ENCODE data around the gene CHRNA4.

CHRNA4 gene

DNA sequence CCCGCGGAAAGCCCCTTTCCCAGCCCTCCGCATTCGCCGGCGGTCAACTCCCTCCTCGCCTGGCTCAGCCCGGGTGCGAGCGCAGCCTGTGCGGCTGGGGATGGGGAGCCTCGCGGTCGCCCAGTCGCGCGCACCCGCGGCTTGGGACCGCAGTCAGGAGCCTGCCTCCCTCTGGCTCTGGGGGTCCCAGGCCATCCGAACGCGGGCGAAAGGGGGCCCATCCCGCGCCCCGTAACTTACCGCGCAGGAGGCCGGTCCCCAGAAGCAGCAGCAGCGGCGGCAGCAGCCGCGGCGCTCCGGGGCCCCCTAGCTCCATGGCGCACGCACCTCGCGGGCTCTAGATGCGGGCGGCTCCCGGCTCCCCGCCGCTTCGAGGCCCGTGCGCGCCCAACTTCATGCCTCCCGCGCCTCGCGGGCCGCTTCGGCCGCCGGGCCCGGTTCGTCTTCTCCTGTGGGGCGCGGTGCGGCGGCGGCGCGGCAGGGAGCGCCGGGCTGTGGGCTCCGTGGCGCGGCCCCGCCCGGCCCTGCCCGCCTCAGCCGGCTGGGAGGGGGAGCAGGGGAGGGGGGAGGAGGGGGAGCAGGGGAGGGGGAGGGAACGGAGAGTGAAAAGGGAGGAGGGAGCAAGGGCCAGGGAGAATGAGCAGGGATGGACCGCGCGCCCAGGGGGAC is at the start of gene CHRNA4:
Gene CHRNA4, minus strand, starts transcription at position 500 of the 669 bp plus-strand sequence. Its CDS starts 184 bp downstream, at position 316.
- no peak for DNase-seq

DNA sequence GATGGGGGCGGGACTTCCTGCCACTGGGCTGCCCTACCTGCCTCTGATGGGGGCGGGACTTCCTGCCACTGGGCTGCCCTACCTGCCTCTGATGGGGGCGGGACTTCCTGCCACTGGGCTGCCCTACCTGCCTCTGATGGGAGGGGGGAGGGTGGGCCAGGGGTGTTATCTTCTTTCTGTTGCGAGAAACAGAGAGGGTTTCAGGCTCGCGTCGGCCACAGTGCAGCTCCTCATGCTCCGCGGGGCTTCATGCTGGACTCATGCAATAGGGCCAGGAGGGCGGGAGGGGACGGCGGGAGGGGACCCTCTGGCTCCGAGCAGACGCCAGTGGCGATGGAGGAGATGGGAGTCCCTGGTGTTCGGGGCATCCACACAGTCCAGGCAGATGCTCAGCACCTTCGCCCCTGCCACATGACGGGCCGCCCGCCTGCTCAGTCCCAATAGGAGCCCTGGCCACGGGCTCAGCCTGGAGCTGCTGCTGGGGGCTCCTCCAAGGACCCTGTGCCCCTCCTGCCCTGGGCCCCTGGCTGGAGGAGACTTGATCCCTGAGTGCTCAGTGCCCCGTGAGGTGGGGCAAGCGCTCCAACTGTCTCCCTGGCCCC is 48.8 kb upstream of the CHRNA4 start:
- no peak for DNase-seq

DNA sequence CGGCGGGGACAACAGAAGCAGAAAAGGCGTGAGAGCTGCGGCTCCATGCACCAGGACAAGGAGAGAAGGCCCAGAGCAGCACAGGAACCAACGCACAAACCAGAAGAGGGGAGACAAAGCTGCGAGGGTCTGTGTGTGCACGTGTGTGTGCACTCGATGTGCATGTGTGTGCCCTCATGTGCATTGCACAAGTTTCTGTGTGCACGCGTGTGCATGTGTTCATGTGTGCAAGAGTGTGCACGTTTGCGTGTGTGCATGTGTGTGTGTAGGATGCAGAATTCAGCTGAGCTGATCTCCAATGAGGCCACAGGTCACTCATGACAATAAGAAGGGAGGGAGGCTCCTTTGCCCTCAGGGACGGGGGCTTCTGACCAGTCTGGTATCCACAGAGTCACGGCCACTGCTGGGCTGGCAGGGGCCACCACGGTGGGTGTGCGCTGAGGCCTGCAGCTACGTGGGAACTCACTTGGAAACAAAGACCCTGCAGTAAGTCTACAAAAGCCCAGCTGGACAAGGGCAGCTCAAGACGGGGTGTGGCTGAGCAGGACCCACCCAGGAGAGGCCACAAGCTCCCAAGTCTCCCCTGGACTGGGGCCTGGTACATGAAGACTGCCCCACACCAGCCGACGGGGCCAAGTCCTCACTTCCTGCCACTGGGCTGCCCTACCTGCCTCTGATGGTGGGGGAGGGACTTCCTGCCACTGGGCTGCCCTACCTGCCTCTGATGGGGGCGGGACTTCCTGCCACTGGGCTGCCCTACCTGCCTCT is 48.1 kb upstream of the CHRNA4 start:
- peak; percentile 17 for DNase-seq

DNA sequence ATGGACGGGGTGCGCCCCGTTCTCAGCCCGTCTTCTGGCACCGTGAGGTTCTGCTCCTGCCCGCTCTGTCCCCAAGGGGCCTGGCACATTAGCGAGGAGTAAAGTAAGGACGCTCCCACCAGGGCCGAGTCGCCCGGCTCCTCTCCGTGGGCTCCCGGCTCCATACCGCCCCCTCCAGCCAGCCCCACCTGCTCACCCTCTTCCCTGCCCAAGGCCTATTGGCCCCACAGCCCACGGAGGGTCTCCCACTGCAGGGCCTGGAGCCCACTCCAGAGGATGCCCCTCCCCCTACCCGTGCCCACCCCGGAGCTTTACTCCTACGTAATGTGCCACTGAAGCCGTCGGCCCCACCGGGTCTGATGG is 47.5 kb upstream of the CHRNA4 start:
- peak; percentile 22 for DNase-seq

DNA sequence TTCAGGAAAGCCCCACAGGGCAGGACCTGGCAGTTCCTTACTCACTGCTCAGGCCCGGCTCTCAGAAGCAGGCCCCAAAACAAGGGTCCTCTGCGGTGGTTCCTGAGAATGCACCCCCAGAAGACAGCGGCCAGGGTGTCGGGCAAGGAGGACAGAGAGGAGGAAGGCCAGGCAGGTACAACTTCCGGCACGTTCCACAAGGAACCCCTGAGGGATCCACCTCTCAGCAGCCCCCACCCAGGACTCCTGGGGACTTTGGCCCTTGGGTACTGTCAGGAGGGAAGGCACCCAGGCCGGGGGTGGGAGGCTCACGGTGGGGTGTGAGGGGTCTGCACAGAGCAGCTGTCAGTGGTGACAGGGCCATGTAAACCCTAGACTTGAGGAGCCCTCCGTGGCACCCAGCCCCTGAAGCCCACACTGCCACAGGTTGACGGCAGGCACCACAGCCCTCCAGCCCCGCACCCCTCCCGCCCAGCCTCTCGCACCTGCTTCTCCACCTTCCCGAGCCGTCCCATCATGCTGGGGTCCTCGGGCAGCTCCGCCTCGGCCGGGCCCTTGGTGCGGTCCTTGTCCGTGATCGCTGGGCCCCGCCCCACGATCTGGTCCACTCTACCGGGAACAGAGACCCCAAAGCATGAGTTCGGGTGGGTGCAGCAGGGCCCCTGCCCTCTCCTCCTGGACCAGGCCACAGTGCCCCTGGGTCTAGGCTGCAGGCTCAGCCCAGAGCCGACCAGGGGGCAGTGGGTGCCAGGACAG is 47.0 kb upstream of the CHRNA4 start:
- DNase-seq = peak; percentile 16

DNA sequence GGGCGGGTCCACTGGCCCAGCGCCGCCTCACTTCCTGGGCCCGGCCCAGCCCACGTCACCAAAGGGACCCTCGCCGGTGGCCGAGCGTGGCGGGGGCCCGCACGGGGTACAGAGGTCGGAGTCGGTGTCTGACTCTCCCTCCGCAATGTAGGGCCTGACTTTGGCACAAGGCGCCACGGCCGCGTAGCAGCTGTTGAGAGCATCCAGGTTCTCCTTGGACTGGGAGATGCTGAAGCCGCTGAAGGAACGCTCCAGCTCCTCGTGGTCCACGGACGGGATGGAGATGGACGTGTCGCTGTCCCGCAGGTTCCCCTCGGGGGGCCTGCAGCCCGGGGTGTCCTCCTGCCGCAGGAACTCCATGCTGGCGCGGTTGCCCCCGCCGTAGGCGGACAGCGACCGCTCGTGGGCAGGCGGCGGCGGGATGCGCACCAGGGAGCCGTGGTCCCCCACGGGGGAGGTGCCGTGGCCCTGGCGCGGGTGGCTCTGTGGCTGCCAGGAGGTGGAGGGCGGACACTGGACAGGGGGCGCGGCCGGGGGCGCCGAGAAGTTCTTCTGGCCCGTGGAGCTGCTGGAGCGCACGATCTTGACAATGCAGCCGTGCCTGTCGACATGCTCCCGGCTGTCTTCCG is 45.6 kb upstream of the CHRNA4 start:
- DNase-seq = peak; percentile 21

DNA sequence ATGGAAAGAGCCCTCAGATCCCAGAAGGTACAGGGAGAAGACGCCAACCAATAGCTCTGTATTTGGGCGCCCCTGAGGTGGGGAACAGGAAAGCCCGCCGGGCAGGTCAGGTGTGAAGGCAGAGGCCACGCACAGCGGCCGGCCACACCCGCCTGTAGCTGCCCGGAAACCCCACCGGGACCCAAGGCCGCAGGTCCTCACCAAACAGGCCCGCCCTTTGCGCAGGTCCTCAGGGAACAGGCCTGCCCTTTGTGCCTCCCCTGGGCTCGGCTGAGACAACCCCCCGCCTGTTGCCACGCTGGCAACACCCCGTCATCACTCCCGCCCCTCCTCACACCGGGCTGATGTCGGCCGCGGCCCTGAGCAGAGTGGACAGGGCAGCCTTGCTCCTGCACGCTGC is 44.9 kb upstream of the CHRNA4 start:
- no peak for DNase-seq

DNA sequence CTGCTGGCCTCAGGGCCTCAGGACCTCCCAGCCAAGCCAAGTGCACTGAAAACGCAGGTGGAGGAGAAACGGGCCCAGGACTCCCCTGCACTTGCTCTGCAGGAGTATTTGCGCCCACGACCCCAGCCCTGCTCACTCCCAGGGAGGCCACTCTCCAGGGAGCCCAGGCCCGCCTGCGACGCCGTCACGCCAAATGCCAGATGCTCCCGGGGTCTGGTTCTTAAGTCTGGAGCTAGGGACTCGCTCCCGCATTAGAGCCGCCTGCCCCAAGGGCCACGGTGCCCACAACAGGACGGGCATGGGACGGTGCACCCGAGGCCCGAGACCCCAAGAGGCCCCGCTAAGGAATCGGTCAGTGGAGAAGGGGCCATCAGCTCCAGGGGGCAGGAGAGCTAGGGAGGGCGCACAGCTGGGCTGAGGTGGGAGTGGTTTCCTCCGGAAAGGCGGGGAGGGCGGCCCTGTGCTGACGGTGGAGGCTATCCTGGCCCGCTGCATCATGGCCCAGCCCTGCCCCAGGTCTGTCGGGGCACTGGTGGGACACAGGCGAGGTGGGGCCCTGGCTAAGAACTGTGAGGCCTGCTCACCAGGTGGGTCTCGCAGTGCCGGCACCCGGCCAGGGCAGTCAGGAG is 44.1 kb upstream of the CHRNA4 start:
- DNase-seq = no peak

DNA sequence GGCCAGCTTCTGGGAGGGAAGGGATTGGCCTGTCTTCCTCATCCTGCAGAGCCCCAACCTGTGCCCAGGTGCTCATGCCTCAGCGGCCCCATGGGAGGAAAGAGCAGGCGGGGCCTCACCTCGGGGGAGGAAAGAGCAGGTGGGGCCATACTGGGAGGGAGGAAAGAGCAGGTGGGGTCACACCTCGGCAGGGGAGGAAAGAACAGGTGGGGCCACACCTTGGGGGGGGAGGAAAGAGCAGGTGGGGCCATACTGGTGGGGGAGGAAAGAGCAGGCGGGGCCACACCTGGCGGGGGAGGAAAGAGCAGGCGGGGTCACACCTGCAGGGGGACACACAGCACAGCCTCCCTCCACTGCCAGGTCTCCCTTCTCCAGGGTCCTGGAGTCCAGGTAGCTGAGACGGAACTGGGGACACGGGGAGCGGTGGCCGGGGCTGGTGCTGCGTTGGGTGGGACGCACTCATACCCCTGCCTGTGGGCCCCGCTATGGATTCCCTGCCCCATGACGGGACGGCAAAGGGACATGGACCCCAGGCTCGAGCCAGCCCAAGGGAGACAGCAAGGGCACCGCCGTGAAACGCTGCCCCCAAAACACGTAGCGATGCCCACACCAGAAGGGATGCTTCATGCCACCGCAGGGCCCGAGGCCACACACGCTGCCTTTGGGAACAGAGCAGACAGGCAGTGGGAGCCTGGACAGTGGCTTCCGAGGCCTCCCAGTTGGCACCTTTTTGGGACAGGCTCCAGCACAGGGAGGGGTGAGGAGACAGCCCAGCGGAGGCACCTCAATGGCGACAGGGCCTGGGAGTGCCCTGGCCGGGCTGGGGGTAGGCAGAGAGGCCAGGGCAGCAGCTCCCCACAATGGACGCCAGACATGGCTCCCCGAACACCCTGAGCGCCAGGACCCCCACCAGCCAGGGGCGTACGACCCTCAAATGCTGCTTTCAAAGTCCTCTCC is 43.3 kb upstream of the CHRNA4 start:
- DNase-seq = no peak

DNA sequence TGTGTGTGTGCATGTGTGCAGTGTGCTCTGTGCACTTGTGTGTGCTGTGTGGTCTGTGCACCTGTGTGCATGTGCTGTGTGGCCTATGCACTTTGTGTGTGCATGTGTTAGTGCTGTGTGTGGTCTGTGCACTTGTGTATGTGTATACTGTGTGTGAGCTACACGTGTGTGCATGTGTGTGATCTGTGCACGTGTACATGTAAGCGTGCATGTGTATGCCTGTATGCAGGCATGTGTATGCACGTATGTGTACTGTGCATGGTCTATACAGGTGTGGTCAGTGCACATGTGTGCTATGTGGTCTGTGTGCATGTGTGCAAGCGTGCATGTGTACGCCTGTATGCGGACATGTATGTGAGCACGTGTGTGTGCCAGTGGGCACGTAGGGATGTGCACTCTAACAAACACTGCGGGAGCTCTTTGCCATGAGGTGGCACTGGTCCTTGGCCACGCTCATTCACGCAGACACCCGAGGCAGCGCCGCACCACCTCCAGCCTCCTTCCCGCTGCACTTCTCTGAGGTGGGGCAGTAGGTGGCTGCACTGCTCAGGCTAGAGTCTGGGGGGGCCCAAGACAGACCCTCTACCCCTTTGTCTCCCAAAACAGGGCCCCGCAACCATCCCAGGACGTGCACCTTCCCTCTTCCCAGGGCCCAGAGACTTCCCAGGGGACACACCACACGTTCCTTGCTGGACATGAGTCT is 42.4 kb upstream of the CHRNA4 start:
- DNase-seq = no peak

DNA sequence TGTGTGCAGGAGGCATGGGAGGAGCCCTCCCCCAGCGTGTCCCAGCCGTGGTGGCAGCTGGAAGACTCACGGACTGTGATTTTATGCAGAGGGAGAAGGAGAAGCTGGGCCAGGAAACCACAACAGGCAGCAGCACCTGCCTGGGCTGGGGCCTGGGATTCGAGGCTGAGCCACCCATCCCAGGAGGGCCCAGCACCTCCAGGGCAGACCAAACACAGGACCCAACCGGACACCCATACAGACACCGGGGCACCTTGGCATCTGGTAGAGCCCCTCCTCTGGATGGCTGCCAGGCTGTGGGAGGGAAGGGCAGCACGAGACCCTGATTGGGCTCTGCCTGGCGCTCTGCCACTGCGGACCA is 41.7 kb upstream of the CHRNA4 start:
- no peak for DNase-seq

DNA sequence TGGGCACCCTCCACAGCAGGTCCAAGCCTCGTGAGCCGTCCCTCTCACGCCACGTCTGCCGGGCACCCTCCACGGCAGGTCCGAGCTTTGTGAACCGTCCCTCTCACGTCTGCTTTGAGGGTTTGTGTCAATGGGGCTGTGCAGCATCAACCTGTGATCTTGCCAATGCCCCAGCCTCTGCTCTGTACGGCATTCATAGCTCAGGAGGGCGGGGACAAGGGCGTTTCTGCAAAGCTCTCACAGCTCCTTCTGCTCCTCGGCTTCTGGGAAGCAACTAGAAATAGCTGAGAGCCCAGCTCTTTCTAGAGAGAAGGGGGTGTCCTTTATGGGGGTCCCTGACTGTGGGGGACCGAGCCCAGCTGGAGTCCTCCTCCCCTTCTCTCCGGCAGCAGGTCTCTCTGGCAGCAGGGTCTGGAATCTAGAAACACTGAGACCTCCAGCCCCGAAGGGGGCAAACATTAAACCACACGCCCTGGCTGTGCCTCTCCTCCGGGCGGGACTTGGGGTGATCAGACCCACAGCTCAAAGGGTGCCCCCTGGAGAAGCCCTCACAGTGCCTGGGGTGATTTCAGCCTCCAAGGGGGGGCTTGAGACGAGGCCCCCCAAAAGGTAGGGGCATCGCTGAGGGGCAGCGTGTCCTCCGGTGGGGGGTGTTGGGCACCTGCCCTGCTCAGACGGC is 41.2 kb upstream of the CHRNA4 start:
- no peak for DNase-seq

DNA sequence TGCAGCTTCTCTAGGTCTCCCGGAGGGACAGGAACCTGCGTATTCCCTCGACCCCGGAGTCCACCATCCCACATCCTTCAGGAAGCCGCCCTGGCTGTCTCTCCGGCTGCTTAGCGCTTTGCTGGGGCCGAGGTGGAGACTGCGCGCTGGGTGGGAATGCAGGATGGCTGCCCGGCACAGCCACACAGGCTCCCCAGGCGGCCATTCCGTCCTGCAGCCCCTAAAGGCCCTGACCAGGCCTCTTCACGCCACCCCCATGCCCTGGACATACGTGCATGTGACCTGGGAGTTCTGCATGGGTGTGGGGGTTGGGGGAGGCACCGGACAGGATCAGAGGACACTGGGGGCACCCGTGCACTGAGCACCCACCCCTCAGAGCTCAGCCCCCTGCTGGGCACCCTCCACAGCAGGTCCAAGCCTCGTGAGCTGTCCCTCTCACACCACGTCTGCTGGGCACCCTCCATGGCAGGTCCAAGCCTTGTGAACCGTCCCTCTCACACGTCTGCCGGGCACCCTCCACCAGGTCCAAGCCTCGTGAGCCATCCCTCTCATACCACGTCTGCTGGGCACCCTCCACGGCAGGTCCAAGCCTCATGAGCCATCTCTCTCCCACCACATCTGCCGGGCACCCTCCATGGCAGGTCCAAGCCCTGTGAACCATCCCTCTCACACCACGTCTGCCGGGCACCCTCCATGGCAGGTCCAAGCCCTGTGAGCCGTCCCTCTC is 40.4 kb upstream of the CHRNA4 start:
- DNase-seq = no peak

DNA sequence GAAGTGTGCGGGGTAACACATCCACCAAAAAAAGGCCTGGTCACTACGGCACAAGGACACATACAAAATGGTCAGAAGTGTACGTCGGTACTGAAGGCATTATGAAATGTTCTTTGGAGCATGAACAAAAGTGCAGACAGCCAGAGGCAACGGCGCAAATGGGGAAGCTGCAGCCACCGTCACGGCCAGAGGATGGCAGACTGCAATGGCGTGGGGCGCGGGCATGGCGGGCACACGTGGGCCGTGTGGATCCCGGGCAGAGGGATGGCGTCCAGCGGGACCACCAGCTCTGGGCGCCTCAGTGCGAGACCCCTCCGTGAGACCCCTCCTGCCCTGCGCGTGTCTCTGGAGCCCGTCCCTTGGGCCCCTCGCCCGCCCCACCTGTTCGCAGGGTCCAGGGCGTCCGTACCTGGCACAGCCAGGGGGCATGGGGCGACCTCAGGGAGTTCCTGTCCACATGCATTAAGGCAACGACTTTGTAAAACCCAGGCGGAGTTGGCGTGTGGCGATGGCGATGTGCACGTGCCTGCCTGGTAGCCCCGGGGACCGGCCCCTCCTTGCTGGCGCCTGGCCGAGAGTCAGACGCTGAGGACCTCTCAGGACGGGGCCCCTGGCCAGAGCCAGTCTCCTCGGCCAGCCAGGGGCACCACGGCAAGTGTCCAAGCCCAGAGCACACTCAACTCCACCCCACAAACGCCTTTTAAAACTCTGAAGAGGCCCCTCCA is 39.5 kb upstream of the CHRNA4 start:
- no peak for DNase-seq

DNA sequence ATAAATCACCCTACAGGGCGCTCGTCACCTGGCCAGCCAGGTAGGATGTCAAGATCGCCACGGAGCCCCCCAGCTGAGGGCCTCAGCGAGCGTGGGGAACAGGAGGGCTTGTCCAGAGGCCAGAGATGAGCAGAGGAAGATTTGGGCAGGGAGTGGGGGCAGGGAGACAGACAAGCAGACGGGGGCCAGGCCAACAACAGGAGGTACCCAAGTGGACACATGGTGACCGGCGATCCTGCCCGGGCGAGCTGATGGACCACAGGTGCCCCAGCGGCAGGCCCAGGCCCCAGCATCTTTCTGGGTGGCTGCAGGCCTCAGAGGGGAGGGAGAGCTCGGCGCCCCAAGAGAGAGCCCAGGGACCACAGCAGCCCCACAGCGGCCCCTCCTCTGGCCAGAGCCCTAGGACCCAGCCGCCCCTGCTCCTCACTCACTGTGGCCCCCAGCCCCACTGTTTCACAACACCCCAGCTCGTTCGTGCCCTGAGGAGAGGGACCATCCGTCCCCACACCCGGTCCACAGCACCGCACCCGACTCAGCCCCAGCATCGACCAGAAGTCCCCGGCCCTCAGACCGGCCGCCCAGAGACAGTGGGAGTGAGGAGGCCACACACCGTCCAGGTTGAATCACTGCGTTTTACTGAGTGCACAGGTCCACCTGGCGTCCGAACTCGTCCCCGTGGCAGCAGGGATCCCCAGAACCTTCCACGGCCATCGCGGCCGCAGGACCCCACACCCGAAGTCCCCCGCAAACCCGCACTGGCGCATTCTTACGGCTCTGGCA is 38.6 kb upstream of the CHRNA4 start:
- no peak for DNase-seq

DNA sequence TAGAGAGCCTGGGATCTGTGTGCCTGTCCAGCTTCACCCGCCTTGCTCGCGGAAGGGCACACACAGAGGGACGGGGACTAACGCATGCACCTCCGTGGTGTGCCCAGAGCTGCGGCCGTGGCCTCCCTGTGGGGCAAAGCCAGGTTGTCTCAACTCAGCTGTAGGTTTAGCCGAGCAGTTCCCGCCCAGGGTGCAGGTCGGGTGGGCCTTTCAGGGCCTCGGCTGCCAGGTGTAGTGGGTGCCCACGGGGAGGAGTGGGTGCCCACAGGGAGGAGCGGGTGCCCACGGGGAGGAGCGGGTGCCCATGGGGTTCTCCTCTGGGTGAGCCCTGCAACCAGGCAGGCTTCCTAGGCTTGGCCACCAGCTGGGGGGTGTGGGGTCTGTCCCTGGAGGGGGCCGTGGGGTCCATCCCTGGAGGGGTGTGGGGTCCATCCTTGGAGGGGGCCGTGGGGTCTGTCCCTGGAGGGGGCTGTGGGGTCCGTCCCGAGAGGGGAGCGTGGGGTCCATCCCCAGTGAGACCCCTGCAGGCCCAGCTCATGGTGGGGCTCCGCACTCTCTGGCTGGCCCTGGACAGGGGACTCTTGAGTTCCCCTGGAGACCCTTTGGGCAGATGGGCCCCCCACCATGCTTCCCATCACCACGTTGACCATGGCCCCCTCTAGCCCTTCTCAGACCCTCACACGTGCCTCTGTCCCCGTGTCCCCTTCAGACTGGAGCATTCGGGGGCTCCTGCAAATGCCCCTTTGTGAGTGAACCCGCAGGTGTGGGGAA is 37.8 kb upstream of the CHRNA4 start:
- no peak for DNase-seq

DNA sequence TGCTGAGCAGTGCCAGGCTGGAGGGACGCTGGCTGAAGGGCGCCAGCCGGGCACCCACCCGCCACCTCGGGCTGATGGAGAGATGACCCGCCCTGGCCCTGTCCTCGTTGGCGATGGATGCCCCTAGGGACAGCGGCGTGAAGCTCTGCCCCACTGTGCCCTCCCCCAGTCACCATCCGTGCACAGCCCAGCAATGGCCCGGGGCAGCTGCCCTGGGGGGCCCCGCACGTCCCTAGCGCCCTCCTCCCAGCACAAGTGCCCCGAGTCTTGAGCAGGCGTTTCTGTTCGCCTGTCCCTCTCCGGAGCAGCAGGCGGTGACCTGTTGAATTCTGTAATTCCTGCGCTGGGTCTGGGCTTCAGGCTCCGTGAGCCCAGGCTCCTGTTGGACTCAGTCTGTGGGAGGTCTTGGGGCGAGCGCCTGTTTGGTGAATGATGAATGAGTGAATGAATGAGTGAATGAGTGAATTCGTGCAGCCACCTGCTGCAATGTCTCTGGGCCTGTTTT is 36.8 kb upstream of the CHRNA4 start:
- peak; percentile 14 for DNase-seq

All from left hindlimb (tissue), 1 donor.